IPS DF 4.7 (cell line): ENCODE measurements around the gene MYO9A.
"Not testable (repeated sequence)": the region's sequence is repeated elsewhere in the genome, so short reads cannot be mapped to it uniquely, and the experiment has no call there.

ENCODE experiments used
- DNase-seq: peaks from one replicate; pipeline ENCODE4 v3.0.0-alpha.2; 2013; ENCODE audit warnings: low spot score; ENCODE audit errors: extremely low read depth

MYO9A gene

GRCh38 chr15:72141171-72142084 lies 23.5 kb upstream of the MYO9A start:
- no peak for DNase-seq

- no peak for DNase-seq
Measured at GRCh38 chr15:72140088-72140487, 22.1 kb upstream of the MYO9A start.

GRCh38 chr15:72139667-72140066 lies 21.7 kb upstream of the MYO9A start:
- no peak for DNase-seq

- DNase-seq = no peak
Measured at GRCh38 chr15:72136170-72137051, 18.5 kb upstream of the MYO9A start.

GRCh38 chr15:72135719-72136118 lies 17.8 kb upstream of the MYO9A start:
- DNase-seq = no peak

GRCh38 chr15:72133211-72133610 lies 15.3 kb upstream of the MYO9A start:
- no peak for DNase-seq

- no peak for DNase-seq
Measured at GRCh38 chr15:72131922-72132321, 14.0 kb upstream of the MYO9A start.

GRCh38 chr15:72130272-72130671 lies 12.3 kb upstream of the MYO9A start:
- no peak for DNase-seq

- no peak for DNase-seq
Measured at GRCh38 chr15:72128359-72128758, 10.4 kb upstream of the MYO9A start.

- no peak for DNase-seq
Measured at GRCh38 chr15:72127724-72128322, 9.9 kb upstream of the MYO9A start.

- DNase-seq = no peak
Measured at GRCh38 chr15:72124218-72124617, 6.3 kb upstream of the MYO9A start.

- no peak for DNase-seq
Measured at GRCh38 chr15:72117486-72118016, 399 bp downstream of the MYO9A start.

GRCh38 chr15:72116731-72117485 lies 1.0 kb downstream of the MYO9A start:
- DNase-seq = no peak

- no peak for DNase-seq
Measured at GRCh38 chr15:72113347-72114031, 4.5 kb downstream of the MYO9A start.

GRCh38 chr15:72112805-72113204 lies 5.1 kb downstream of the MYO9A start:
- no peak for DNase-seq

GRCh38 chr15:72112116-72112515 lies 5.8 kb downstream of the MYO9A start:
- DNase-seq = no peak

- DNase-seq = no peak
Measured at GRCh38 chr15:72110355-72110754, 7.6 kb downstream of the MYO9A start.

GRCh38 chr15:72106068-72106467 lies 11.9 kb downstream of the MYO9A start:
- no peak for DNase-seq

- no peak for DNase-seq
Measured at GRCh38 chr15:72105111-72105510, 12.8 kb downstream of the MYO9A start.

GRCh38 chr15:72100551-72100950 lies 17.4 kb downstream of the MYO9A start:
- not testable (repeated sequence) for DNase-seq
